NB4 (cell line): ENCODE results near the gene SALL2.
"Not testable (repeated sequence)": the region's sequence is repeated elsewhere in the genome, so short reads cannot be mapped to it uniquely, and the experiment has no call there.

ENCODE experiments used
- DNase-seq: peaks from one replicate; pipeline ENCODE4 v3.0.0; 2010; ENCODE audit warnings: low read depth
- H3K4me3 ChIP-seq: one replicate; pipeline ENCODE4 v1.5.1; 2011; ENCODE audit warnings: mild to moderate bottlenecking, low read depth, low read length, moderate library complexity
- MAX ChIP-seq: IDR thresholded peaks from 2 replicates; pipeline ENCODE4 v1.6.1; 2011; ENCODE audit warnings: low read depth, low read length
- MYC ChIP-seq: IDR thresholded peaks from 2 replicates; pipeline ENCODE4 v1.6.1; 2011; ENCODE audit warnings: low read depth, low read length
- POLR2A ChIP-seq: IDR thresholded peaks from 2 replicates; pipeline ENCODE4 v1.6.1; 2011; ENCODE audit warnings: mild to moderate bottlenecking; ENCODE audit not compliant: insufficient read length; ENCODE audit errors: extremely low read depth
- TF ChIP-seq, protein P1 (sequence below): IDR thresholded peaks from one replicate; pipeline ENCODE4 v1.5.1; 2012; ENCODE audit warnings: low read depth, low read length

The SALL2 gene

DNA sequence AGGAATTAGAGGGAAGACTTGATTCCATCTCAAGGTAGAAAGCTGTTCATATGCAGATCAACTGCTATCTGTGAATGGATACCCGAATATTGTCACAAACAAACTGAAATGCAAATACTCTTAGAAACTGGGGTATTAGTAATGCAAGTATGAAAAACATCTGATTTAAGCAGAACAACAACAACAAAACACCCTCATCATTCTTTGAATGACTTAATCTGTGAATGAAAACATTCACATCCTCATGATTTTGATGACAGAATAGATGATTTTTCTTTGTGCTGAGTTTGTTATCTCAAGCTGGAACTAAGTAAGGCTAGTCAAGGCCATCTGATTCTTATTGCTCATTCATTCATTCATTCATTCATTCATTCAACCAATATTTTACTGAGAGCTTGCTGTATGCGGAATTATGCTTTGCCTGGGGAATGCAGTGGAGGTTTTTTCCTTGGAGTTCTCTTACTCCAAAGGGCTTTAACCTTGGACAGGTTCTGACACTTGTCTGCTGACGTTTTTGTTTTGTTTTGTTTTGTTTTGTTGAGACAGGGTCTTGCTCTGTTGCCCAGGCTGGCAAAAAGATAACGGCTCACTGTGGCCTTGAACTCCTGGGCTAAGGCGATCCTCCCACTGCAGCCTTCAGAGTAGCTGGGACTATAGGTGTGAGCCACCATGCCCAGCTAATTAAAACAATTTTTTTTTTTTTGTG lies 30.4 kb upstream of the SALL2 start:
- no peak overlapping the region for H3K4me3 ChIP-seq
- TF ChIP-seq MYC, result no peak
- TF ChIP-seq MAX, result no peak
- TF ChIP-seq, protein P1, sequence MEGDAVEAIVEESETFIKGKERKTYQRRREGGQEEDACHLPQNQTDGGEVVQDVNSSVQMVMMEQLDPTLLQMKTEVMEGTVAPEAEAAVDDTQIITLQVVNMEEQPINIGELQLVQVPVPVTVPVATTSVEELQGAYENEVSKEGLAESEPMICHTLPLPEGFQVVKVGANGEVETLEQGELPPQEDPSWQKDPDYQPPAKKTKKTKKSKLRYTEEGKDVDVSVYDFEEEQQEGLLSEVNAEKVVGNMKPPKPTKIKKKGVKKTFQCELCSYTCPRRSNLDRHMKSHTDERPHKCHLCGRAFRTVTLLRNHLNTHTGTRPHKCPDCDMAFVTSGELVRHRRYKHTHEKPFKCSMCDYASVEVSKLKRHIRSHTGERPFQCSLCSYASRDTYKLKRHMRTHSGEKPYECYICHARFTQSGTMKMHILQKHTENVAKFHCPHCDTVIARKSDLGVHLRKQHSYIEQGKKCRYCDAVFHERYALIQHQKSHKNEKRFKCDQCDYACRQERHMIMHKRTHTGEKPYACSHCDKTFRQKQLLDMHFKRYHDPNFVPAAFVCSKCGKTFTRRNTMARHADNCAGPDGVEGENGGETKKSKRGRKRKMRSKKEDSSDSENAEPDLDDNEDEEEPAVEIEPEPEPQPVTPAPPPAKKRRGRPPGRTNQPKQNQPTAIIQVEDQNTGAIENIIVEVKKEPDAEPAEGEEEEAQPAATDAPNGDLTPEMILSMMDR, result no peak
- TF ChIP-seq POLR2A, result no peak
- DNase-seq, result no peak

GRCh38 chr14:21553266-21553665 lies 27.1 kb upstream of the SALL2 start:
- DNase-seq, result no peak
- no peak for TF ChIP-seq MAX
- no peak for TF ChIP-seq POLR2A
- TF ChIP-seq MYC, result no peak
- TF ChIP-seq, protein P1, result no peak
- H3K4me3 ChIP-seq, result no peak overlapping the region

GRCh38 chr14:21544588-21544987 lies 18.4 kb upstream of the SALL2 start:
- DNase-seq, H3K4me3 ChIP-seq: not testable (repeated sequence)

- no peak for TF ChIP-seq POLR2A
- TF ChIP-seq, protein P1, result no peak
- TF ChIP-seq MYC, result no peak
- no peak for TF ChIP-seq MAX
- no peak overlapping the region for H3K4me3 ChIP-seq
- DNase-seq, result no peak
These were observed 17.8 kb upstream of the SALL2 start for GRCh38 chr14:21543963-21544362.

GRCh38 chr14:21543521-21543960 lies 17.4 kb upstream of the SALL2 start:
- no peak for DNase-seq
- TF ChIP-seq MYC (no peak), MAX (no peak), POLR2A (no peak)
- TF ChIP-seq, protein P1, result no peak
- no peak overlapping the region for H3K4me3 ChIP-seq

GRCh38 chr14:21541413-21542074 lies 15.4 kb upstream of the SALL2 start:
- DNase-seq, result no peak
- TF ChIP-seq, protein P1, result no peak
- no peak for TF ChIP-seq MAX
- TF ChIP-seq POLR2A, result no peak
- no peak for TF ChIP-seq MYC
- no peak overlapping the region for H3K4me3 ChIP-seq
